Measurements from ENCODE around the gene CCDC60.

CCDC60 gene

GRCh38 chr12:119463211-119463926 lies 128.8 kb downstream of the CCDC60 start:
- no peak for TF ChIP-seq CTCF (IDR thresholded peaks at IDR 0.05; ENCODE audit: borderline replicate concordance, control extremely low read depth, extremely low read depth, insufficient read depth, missing control alignments)
- DNase-seq (ENCODE audit: low spot score) = no peak
- in situ Hi-C loops (cut with MboI; ENCODE audit: low sequenced_read_pairs, unreplicated experiment) = no loop called here

- DNase-seq (ENCODE audit: low spot score) = no peak
- in situ Hi-C loops (cut with MboI; ENCODE audit: low sequenced_read_pairs, unreplicated experiment) = no loop called here
- TF ChIP-seq CTCF (IDR thresholded peaks at IDR 0.05; ENCODE audit: borderline replicate concordance, control extremely low read depth, extremely low read depth, insufficient read depth, missing control alignments) = no peak
Observed at GRCh38 chr12:119468296-119468695, 133.8 kb downstream of the CCDC60 start.

- no peak for DNase-seq (ENCODE audit: low spot score)
- in situ Hi-C loops (cut with MboI; ENCODE audit: low sequenced_read_pairs, unreplicated experiment) = no loop called here
- TF ChIP-seq CTCF (IDR thresholded peaks at IDR 0.05; ENCODE audit: borderline replicate concordance, control extremely low read depth, extremely low read depth, insufficient read depth, missing control alignments) = no peak
Observed at GRCh38 chr12:119475650-119476049, 141.1 kb downstream of the CCDC60 start.

GRCh38 chr12:119476951-119477350 lies 142.4 kb downstream of the CCDC60 start:
- TF ChIP-seq CTCF (IDR thresholded peaks at IDR 0.05; ENCODE audit: borderline replicate concordance, control extremely low read depth, extremely low read depth, insufficient read depth, missing control alignments) = no peak
- in situ Hi-C loops (cut with MboI; ENCODE audit: low sequenced_read_pairs, unreplicated experiment) = no loop called here

DNA sequence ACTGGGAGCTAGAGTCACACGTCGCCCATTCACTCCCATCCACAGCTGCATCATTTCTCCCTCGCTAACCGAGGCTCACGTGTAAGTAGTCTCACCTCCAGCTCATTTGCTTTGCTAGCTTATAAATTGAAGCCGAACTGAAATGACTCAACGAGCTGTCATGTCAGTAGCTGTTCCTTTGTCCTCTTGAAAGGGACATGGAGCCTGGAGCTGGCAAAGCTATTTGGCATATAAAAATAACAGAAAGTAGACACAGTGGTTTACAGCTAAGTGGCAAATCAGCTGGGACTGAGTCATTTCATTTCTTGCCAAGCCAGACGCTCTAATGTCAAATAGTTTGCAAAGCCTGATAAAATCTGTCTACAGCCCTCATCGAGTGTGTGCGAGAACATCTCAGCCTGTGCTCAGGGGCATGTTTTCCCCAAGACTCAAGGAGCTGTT lies 144.6 kb downstream of the CCDC60 start:
- in situ Hi-C loops (cut with MboI; ENCODE audit: low sequenced_read_pairs, unreplicated experiment) = no loop called here
- TF ChIP-seq CTCF (IDR thresholded peaks at IDR 0.05; ENCODE audit: borderline replicate concordance, control extremely low read depth, extremely low read depth, insufficient read depth, missing control alignments) = no peak
- no peak for DNase-seq (ENCODE audit: low spot score)

More at GRCh38 chr12:119476951-119477350, 142.4 kb downstream of the CCDC60 start:
- DNase-seq (ENCODE audit: low spot score) = no peak

GRCh38 chr12:119480551-119480950 lies 146.0 kb downstream of the CCDC60 start:
- no peak for TF ChIP-seq CTCF (IDR thresholded peaks at IDR 0.05; ENCODE audit: borderline replicate concordance, control extremely low read depth, extremely low read depth, insufficient read depth, missing control alignments)
- in situ Hi-C loops (cut with MboI; ENCODE audit: low sequenced_read_pairs, unreplicated experiment) = no loop called here
- DNase-seq (ENCODE audit: low spot score) = no peak
